ENCODE results near the gene COG3.

COG3 gene

DNA sequence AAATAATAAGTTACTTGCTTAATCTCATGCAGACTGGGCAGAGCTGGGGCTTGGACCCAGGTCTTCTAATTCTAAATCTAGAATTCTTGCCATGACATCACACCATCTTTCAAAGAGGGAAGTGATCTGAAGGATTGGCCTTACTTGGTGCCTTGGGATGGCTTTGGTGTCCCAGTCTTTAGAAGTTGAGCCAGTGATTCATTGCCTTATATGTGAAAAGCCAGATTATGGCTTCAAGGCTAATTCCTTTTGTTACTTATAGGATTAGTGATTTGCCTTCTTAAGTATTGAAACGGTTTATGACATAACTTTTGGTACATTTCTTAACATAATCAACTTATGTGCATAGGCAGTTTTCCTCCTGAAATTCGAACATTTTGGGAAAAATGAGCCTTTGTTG lies 14.9 kb downstream of the COG3 start:
- no peak overlapping the region for H3K9ac ChIP-seq (ENCODE audit: low read length)
- peaks cover 8% of the 10 kb centered on the region; the same call in 1 of the 2 replicates for H3K79me2 ChIP-seq (ENCODE audit: low read length)
- H3K36me3 ChIP-seq (replicated peaks; ENCODE audit: insufficient read depth, low read length), result no peaks in the 10 kb centered on the region
- H3K4me1 ChIP-seq (ENCODE audit: low read length), result no peaks in the 10 kb centered on the region
- H3F3A ChIP-seq (ENCODE audit: insufficient read depth, low read length), result no peaks in the 10 kb centered on the region
- H4K20me1 ChIP-seq (ENCODE audit: insufficient read depth, low read length), result no peaks in the 10 kb centered on the region
- no peak overlapping the region for H2AFZ ChIP-seq (ENCODE audit: low read length)
- H3K4me2 ChIP-seq (ENCODE audit: low read depth, low read length), result no peak overlapping the region
- DNase-seq, result no peak
- no peak for TF ChIP-seq CTCF (IDR thresholded peaks at IDR 0.05; ENCODE audit: low read length)
- no peak for TF ChIP-seq EZH2phosphoT487 (IDR thresholded peaks at IDR 0.05; ENCODE audit: low read length)
- TF ChIP-seq EZH2 (optimal IDR thresholded peaks at IDR 0.05; ENCODE audit: low read depth, low read length), result no peak
- H3K9me2 ChIP-seq (replicated peaks; ENCODE audit: insufficient read depth, low read length), result no peaks in the 10 kb centered on the region
- no peak overlapping the region for H3K4me3 ChIP-seq (ENCODE audit: low read length)
- no peaks in the 10 kb centered on the region for H3K27me3 ChIP-seq (replicated peaks; ENCODE audit: insufficient read depth, low read length)
- no peak overlapping the region for H3K27ac ChIP-seq (ENCODE audit: low read length)
- H3K9me3 ChIP-seq (replicated peaks; ENCODE audit: insufficient read depth, low read length), result no peaks in the 10 kb centered on the region

DNA sequence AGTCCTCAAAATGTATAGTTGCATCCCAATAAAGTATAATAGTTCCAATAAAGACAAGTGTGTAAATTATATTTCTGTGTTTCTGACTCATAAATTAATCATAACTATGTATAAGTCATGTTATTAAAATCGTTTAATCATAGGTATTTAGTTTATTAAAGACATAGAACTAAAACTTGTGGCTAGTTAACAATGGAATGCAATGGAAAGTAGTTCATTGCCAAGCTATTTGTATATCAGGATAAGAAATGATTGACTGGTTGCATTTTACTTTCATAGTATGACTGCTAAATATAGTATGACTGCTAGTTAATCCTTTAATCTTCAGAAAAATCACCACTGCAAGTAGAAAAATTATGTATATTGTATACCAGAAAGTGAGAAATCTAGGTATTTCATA lies 16.9 kb downstream of the COG3 start:
- H4K20me1 ChIP-seq (ENCODE audit: insufficient read depth, low read length), result no peaks in the 10 kb centered on the region
- H3K9ac ChIP-seq (ENCODE audit: low read length), result no peak overlapping the region
- no peaks in the 10 kb centered on the region for H3K9me2 ChIP-seq (replicated peaks; ENCODE audit: insufficient read depth, low read length)

DNA sequence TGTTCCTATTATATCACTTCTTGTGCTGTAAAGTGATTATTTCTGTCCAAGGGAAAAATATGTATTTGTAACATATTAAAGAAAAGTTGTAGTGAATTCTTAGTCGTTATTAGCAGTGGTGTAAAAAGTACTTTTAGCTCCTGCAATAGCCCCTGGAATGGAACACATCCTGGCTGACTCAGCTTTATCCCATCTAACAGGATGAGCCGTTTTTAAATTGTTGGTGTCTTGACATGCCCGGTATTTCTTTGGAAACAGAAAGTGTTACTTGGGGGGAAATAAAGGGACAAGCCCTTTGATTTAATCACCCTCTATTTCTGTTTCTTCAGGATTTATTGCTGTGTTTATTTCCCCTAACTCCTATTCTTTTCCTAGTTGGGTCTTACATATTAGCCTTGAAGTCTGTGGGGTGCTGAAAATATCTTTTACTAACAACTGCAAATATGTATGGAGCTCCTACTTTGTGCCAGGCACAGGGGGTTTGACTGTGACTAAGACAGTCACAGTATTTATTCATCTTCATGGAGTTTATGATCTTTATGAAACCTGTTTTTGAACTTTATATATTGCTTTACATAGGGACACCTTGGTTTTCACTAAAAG lies 17.9 kb downstream of the COG3 start:
- no peak overlapping the region for H3K4me2 ChIP-seq (ENCODE audit: low read depth, low read length)
- H3K79me2 ChIP-seq (ENCODE audit: low read length), result no peaks in the 10 kb centered on the region
- H4K20me1 ChIP-seq (ENCODE audit: insufficient read depth, low read length), result no peaks in the 10 kb centered on the region
- no peak overlapping the region for H3K9ac ChIP-seq (ENCODE audit: low read length)
- no peaks in the 10 kb centered on the region for H3F3A ChIP-seq (ENCODE audit: insufficient read depth, low read length)
- no peaks in the 10 kb centered on the region for H3K9me2 ChIP-seq (replicated peaks; ENCODE audit: insufficient read depth, low read length)
- no peak overlapping the region for H2AFZ ChIP-seq (ENCODE audit: low read length)
- no peaks in the 10 kb centered on the region for H3K27me3 ChIP-seq (replicated peaks; ENCODE audit: insufficient read depth, low read length)
- no peaks in the 10 kb centered on the region for H3K9me3 ChIP-seq (replicated peaks; ENCODE audit: insufficient read depth, low read length)
- no peaks in the 10 kb centered on the region for H3K4me1 ChIP-seq (ENCODE audit: low read length)
- H3K36me3 ChIP-seq (replicated peaks; ENCODE audit: insufficient read depth, low read length), result no peaks in the 10 kb centered on the region
- no peak for DNase-seq
- TF ChIP-seq EZH2 (optimal IDR thresholded peaks at IDR 0.05; ENCODE audit: low read depth, low read length) (no peak), EZH2phosphoT487 (IDR thresholded peaks at IDR 0.05; ENCODE audit: low read length) (no peak), CTCF (IDR thresholded peaks at IDR 0.05; ENCODE audit: low read length) (no peak)
- H3K27ac ChIP-seq (ENCODE audit: low read length), result no peak overlapping the region
- no peak overlapping the region for H3K4me3 ChIP-seq (ENCODE audit: low read length)

More for the DNA sequence above, 16.9 kb downstream of the COG3 start:
- TF ChIP-seq EZH2phosphoT487 (IDR thresholded peaks at IDR 0.05; ENCODE audit: low read length) (no peak), EZH2 (optimal IDR thresholded peaks at IDR 0.05; ENCODE audit: low read depth, low read length) (no peak), CTCF (IDR thresholded peaks at IDR 0.05; ENCODE audit: low read length) (no peak)
- no peaks in the 10 kb centered on the region for H3K4me1 ChIP-seq (ENCODE audit: low read length)
- no peak overlapping the region for H3K27ac ChIP-seq (ENCODE audit: low read length)
- no peaks in the 10 kb centered on the region for H3K36me3 ChIP-seq (replicated peaks; ENCODE audit: insufficient read depth, low read length)
- H3K27me3 ChIP-seq (replicated peaks; ENCODE audit: insufficient read depth, low read length), result no peaks in the 10 kb centered on the region
- no peak overlapping the region for H3K4me3 ChIP-seq (ENCODE audit: low read length)
- no peaks in the 10 kb centered on the region for H3K79me2 ChIP-seq (ENCODE audit: low read length)
- no peak overlapping the region for H3K4me2 ChIP-seq (ENCODE audit: low read depth, low read length)
- H2AFZ ChIP-seq (ENCODE audit: low read length), result no peak overlapping the region
- DNase-seq, result no peak
- no peaks in the 10 kb centered on the region for H3F3A ChIP-seq (ENCODE audit: insufficient read depth, low read length)
- H3K9me3 ChIP-seq (replicated peaks; ENCODE audit: insufficient read depth, low read length), result no peaks in the 10 kb centered on the region

Measured in MM.1S (cell line).